Smooth muscle cell (in vitro differentiated cells): Measurements from ENCODE around the gene ITGA7. TPM values are rescaled to one million over a fixed set of nuclear protein-coding genes. Genes with fewer than 3 reads are reported as not detected.
A peak's percentile ranks its signal among the peaks of the same experiment; 100 is the strongest.

Experiments
- DNase-seq: peaks from one replicate; lab custom pipeline; 2025; ENCODE audit not compliant: unreplicated experiment; lab: John Stamatoyannopoulos, UW
- H2AFZ ChIP-seq: fragments of 200-600 bp; sonication (generic); 2 replicates; pipeline ENCODE4 v1.6.0; 2016; ENCODE audit warnings: antibody characterized with exemption, low read depth, mild to moderate bottlenecking
- H3F3A ChIP-seq: fragments of 200-600 bp; sonication (generic); 2 replicates; pipeline ENCODE4 v1.6.0; 2017; ENCODE audit warnings: antibody characterized with exemption, low read depth
- H3K27ac ChIP-seq: fragments of 200-600 bp; sonication (generic); 2 replicates; pipeline ENCODE4 v1.5.1; 2016; ENCODE audit warnings: low read depth, mild to moderate bottlenecking
- H3K27me3 ChIP-seq: fragments of 200-600 bp; sonication (generic); 2 replicates; pipeline ENCODE4 v1.6.1; 2016; ENCODE audit warnings: low read depth, mild to moderate bottlenecking
- H3K36me3 ChIP-seq: fragments of 200-600 bp; sonication (generic); 2 replicates; pipeline ENCODE4 v1.5.1; 2016; ENCODE audit warnings: low read depth
- H3K4me1 ChIP-seq: fragments of 200-600 bp; sonication (generic); 2 replicates; pipeline ENCODE4 v1.5.1; 2016; ENCODE audit warnings: low read depth
- H3K4me2 ChIP-seq: fragments of 200-600 bp; sonication (generic); 2 replicates; pipeline ENCODE4 v1.6.0; 2016; ENCODE audit warnings: mild to moderate bottlenecking
- H3K4me3 ChIP-seq: fragments of 200-600 bp; sonication (generic); 2 replicates; pipeline ENCODE4 v1.5.1; 2016; ENCODE audit warnings: mild to moderate bottlenecking
- H3K79me2 ChIP-seq: fragments of 200-600 bp; sonication (generic); 2 replicates; pipeline ENCODE4 v1.6.0; 2016; ENCODE audit warnings: low read depth, mild to moderate bottlenecking
- H3K9ac ChIP-seq: fragments of 200-600 bp; sonication (generic); 2 replicates; pipeline ENCODE4 v1.6.0; 2016; ENCODE audit warnings: low read depth
- H3K9me3 ChIP-seq: fragments of 200-600 bp; sonication (generic); replicated peaks from 2 replicates; pipeline ENCODE4 v1.5.1; 2016; ENCODE audit warnings: low read depth
- H4K20me1 ChIP-seq: fragments of 200-600 bp; sonication (generic); 2 replicates; pipeline ENCODE4 v1.6.0; 2016; ENCODE audit warnings: low read depth
- WGBS: methylation state at CpG from one replicate; pipeline ENCODE4 v1.1.7; 2016; ENCODE audit warnings: low lambda C conversion rate; 5-methylcytosine and 5-hydroxymethylcytosine counted together
- polyA plus RNA-seq: library from polyadenylated mRNA; unstranded; fragments of >200 nt; fragmentation: Nextera tagmentation; extraction: Ambion mirVana; gene quantifications from 2 replicates; pipeline ENCODE4 v1.2.1, GENCODE V29; 2016
- total RNA-seq: library from RNA; depleted of rRNA; stranded (reverse); fragments of >200 nt; gene quantifications from 2 replicates; pipeline ENCODE4 v1.2.3, GENCODE V29; 2014
- TF ChIP-seq, protein P1 (sequence below): fragments of 200-600 bp; sonication (generic); IDR thresholded peaks from 2 replicates; pipeline ENCODE4 v1.5.1; 2017; ENCODE audit warnings: borderline replicate concordance, mild to moderate bottlenecking, antibody characterized with exemption; ENCODE audit not compliant: insufficient read depth, poor library complexity, severe bottlenecking

ITGA7 gene
- total and polyA plus RNA-seq, 2 experiments from 2014 or later: 0.90 to 1.1 TPM

DNA sequence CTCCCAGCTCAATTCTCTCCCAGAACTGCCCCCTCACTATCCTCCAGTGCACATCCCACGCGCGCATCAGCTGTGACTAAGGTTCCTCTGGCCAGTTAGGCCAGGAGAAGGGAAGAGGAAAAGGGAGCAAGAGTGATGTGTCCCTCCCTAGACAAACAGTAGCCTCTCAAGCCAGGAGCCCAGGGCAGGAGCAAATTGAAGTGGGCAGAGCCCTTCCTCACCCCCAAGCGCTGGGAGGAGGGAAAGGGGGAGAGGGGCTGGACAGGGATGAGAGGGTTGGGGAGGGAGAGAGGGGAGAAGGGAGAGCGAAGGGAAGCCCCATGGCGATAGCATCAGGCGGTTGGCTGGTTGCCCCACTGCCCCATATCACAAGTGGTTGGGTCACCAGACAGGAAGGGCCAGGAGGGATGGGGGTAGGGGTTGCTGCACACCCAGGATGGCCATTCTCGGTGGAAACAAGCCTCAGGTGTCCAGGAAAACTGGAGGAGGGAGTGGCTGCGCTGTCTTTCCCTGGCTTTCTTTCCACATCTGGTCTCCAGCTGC is 20.0 kb upstream of the ITGA7 start:
- Histone ChIP-seq H3K27me3 (no peaks in the 10 kb centered on the region), H3K4me1 (peaks cover 17% of the 10 kb centered on the region), H3K27ac (peak overlapping the region; percentile 98), H3K4me3 (peak overlapping the region; percentile 97), H3F3A (peaks cover 48% of the 10 kb centered on the region), H3K79me2 (peaks cover 46% of the 10 kb centered on the region), H4K20me1 (peaks cover 55% of the 10 kb centered on the region), H3K36me3 (peaks cover 3% of the 10 kb centered on the region), H2AFZ (no peak overlapping the region), H3K9me3 (no peaks in the 10 kb centered on the region), H3K9ac (peak overlapping the region; percentile 94), H3K4me2 (peak overlapping the region; percentile 93)
- TF ChIP-seq, protein P1, sequence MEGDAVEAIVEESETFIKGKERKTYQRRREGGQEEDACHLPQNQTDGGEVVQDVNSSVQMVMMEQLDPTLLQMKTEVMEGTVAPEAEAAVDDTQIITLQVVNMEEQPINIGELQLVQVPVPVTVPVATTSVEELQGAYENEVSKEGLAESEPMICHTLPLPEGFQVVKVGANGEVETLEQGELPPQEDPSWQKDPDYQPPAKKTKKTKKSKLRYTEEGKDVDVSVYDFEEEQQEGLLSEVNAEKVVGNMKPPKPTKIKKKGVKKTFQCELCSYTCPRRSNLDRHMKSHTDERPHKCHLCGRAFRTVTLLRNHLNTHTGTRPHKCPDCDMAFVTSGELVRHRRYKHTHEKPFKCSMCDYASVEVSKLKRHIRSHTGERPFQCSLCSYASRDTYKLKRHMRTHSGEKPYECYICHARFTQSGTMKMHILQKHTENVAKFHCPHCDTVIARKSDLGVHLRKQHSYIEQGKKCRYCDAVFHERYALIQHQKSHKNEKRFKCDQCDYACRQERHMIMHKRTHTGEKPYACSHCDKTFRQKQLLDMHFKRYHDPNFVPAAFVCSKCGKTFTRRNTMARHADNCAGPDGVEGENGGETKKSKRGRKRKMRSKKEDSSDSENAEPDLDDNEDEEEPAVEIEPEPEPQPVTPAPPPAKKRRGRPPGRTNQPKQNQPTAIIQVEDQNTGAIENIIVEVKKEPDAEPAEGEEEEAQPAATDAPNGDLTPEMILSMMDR: no peak
- DNase-seq: no peak
- 5% methylated on average over 6 of the region's 9 CpGs for WGBS

DNA sequence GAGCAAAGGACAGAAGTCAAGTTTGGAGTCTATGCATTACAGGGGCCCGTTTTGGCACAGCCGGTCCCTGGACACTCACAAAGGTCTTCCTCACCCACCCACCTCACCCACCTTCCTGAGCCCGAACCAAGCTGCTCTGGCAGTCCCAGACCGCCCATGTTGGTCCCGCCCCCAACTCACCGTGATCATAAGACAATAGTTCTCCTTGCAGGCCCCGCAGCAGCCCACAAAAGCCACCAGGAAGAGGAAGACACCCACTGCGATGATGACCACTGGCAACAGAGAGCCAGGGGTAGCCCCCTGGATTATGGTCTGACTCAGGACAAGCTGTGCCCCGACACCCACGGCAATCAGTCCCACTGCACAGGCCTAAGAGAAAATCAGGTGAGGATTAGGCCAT is 19.3 kb upstream of the ITGA7 start:
- WGBS: 65% methylated on average over 8 of the region's 10 CpGs
- H3K79me2 ChIP-seq: peaks cover 46% of the 10 kb centered on the region
- H4K20me1 ChIP-seq: peaks cover 58% of the 10 kb centered on the region
- peaks cover 17% of the 10 kb centered on the region for H3K4me1 ChIP-seq
- DNase-seq: no peak
- H3K4me2 ChIP-seq: peak overlapping the region; percentile 93
- H3K36me3 ChIP-seq: peaks cover 3% of the 10 kb centered on the region
- H3K4me3 ChIP-seq: peak overlapping the region; percentile 97
- no peaks in the 10 kb centered on the region for H3K27me3 ChIP-seq
- H3K9ac ChIP-seq: peak overlapping the region; percentile 94
- TF ChIP-seq, protein P1: no peak
- H3K9me3 ChIP-seq: no peaks in the 10 kb centered on the region
- peaks cover 55% of the 10 kb centered on the region for H3F3A ChIP-seq
- peak overlapping the region; percentile 98 for H3K27ac ChIP-seq
- H2AFZ ChIP-seq: no peak overlapping the region

DNA sequence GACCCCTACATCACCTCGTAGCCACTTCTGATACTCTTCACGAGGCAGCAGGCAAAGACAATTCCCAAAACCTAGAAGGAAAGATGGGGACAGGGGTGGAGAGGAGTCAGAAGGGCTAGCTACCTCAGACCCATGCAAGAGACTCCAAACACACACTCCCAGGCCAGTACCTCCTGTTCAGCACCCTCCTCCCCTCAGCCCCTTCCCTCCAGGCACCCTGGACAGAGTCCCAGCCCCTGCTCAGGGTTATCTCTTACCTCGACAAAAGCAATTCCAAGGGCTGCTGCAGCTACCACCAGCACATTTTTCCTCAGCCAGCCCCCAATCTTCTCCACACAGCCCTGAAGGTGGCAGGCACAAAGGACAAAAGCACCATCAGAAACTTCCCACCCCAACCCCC is 17.9 kb upstream of the ITGA7 start:
- H3K36me3 ChIP-seq: peaks cover 3% of the 10 kb centered on the region
- H3K9me3 ChIP-seq: no peaks in the 10 kb centered on the region
- 81% methylated on average over 3 of the region's 3 CpGs for WGBS
- H3K27ac ChIP-seq: no peak overlapping the region
- no peak overlapping the region for H3K4me3 ChIP-seq
- TF ChIP-seq, protein P1: no peak
- no peak for DNase-seq
- H3K27me3 ChIP-seq: no peaks in the 10 kb centered on the region
- H2AFZ ChIP-seq: no peak overlapping the region
- H3K9ac ChIP-seq: no peak overlapping the region
- H3K79me2 ChIP-seq: peaks cover 34% of the 10 kb centered on the region
- peaks cover 14% of the 10 kb centered on the region for H3K4me1 ChIP-seq
- peaks cover 62% of the 10 kb centered on the region for H4K20me1 ChIP-seq
- H3K4me2 ChIP-seq: no peak overlapping the region
- H3F3A ChIP-seq: peaks cover 54% of the 10 kb centered on the region

DNA sequence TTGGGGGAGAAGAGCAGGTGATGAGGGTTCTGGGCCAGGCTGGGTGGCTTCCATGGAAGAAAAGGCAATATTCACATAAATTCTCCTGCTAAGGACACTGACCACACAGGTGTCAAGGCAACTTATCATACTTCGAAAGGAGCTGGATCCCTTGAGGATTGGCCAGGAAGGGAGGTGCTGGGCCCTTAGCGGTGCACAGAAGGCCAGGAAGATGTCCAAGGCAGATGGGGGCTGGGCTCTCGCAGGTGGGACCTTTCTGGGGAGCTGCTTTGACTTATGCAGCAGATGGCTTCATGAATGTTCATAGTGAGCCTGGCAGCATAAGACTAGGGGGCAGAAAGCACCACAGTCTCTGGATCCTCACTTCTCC is 17.2 kb upstream of the ITGA7 start:
- Histone ChIP-seq H3K79me2 (peaks cover 31% of the 10 kb centered on the region), H2AFZ (no peak overlapping the region), H3K4me2 (no peak overlapping the region), H3K4me3 (no peak overlapping the region), H3K27me3 (no peaks in the 10 kb centered on the region), H3K27ac (no peak overlapping the region), H3K36me3 (peaks cover 3% of the 10 kb centered on the region), H3F3A (peaks cover 49% of the 10 kb centered on the region), H3K9ac (no peak overlapping the region), H4K20me1 (peaks cover 62% of the 10 kb centered on the region), H3K9me3 (no peaks in the 10 kb centered on the region), H3K4me1 (peaks cover 9% of the 10 kb centered on the region)
- TF ChIP-seq, protein P1: no peak
- WGBS: 88% methylated on average over 3 of the region's 3 CpGs
- no peak for DNase-seq
